GM23338 (cell line): Measurements from ENCODE around the gene ITIH3.

ENCODE experiments used
- EZH2phosphoT487 ChIP-seq: fragments of 200-600 bp; sonication (generic); IDR thresholded peaks from one replicate; pipeline ENCODE4 v1.8.1; 2018; ENCODE audit warnings: antibody characterized with exemption; ENCODE audit not compliant: unreplicated experiment
- TF ChIP-seq, protein P1 (sequence below), 2 experiments: fragments of 200-600 bp in 1 of 2; sonication (generic) in 1 of 2; conservative IDR thresholded peaks; 2 replicates each; pipeline versions ENCODE4 v1.5.1 to v1.6.1; 2016 to 2017; ENCODE audit warnings: antibody characterized with exemption in 2 of 2, low read depth in 2 of 2, mild to moderate bottlenecking in 2 of 2, moderate library complexity in 1 of 2

DNA sequence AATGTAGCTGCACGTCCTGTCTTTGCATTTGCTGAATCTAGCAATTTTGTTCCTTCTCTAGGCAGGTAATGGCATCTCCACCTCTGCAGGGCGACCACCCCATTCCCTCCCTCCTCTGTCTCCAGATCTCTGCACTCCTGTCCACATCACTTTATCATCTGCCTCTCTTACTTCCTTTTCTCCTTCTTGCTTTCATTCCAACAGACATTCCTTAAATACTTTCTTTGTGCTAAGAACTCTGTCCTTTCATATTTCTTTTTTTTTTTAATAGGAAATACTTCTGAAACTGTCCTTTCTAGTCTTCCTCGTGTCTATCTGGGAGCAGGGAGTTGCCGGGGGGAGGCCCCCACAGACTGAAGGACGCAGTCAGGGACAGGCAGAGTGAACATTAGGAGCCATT is 7.2 kb downstream of the ITIH3 start:
- TF ChIP-seq, protein P1, sequence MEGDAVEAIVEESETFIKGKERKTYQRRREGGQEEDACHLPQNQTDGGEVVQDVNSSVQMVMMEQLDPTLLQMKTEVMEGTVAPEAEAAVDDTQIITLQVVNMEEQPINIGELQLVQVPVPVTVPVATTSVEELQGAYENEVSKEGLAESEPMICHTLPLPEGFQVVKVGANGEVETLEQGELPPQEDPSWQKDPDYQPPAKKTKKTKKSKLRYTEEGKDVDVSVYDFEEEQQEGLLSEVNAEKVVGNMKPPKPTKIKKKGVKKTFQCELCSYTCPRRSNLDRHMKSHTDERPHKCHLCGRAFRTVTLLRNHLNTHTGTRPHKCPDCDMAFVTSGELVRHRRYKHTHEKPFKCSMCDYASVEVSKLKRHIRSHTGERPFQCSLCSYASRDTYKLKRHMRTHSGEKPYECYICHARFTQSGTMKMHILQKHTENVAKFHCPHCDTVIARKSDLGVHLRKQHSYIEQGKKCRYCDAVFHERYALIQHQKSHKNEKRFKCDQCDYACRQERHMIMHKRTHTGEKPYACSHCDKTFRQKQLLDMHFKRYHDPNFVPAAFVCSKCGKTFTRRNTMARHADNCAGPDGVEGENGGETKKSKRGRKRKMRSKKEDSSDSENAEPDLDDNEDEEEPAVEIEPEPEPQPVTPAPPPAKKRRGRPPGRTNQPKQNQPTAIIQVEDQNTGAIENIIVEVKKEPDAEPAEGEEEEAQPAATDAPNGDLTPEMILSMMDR (conservative IDR thresholded peaks at IDR 0.05; ENCODE audit: low read depth in 2 of 2) = no peak
- no peak for TF ChIP-seq EZH2phosphoT487
